Fibroblast of lung (primary cell): Measurements from ENCODE around the gene SPTBN1. TPM values are rescaled to one million over a fixed set of nuclear protein-coding genes. Genes with fewer than 3 reads are reported as not detected.

Source experiments
- DNase-seq, 2 donors: peaks; one replicate each; pipeline versions ENCODE4 v3.0.0 to v3.0.0-alpha.2; 2010; ENCODE audit warnings: low read depth in 2 of 2
- H2AFZ ChIP-seq: 2 replicates; pipeline ENCODE4 v1.5.1; 2012; ENCODE audit warnings: low read length, control low read depth, inconsistent platforms
- H3K27ac ChIP-seq: 2 replicates; pipeline ENCODE4 v1.5.1; 2011; ENCODE audit warnings: low read length, control low read depth; ENCODE audit not compliant: insufficient read depth
- H3K27me3 ChIP-seq: 2 replicates; pipeline ENCODE4 v1.5.1; 2011; ENCODE audit warnings: mild to moderate bottlenecking, low read length; ENCODE audit not compliant: control insufficient read depth, insufficient read depth
- H3K36me3 ChIP-seq: 2 replicates; pipeline ENCODE4 v1.5.1; 2011; ENCODE audit warnings: low read length; ENCODE audit not compliant: control insufficient read depth, insufficient read depth
- H3K4me1 ChIP-seq: 2 replicates; pipeline ENCODE4 v1.5.1; 2011; ENCODE audit warnings: low read length; ENCODE audit not compliant: control insufficient read depth, insufficient read depth; ENCODE audit errors: extremely low read depth
- H3K4me2 ChIP-seq: 2 replicates; pipeline ENCODE4 v1.5.1; 2011; ENCODE audit warnings: low read length, control low read depth; ENCODE audit not compliant: insufficient read depth; ENCODE audit errors: extremely low read depth
- H3K4me3 ChIP-seq, 4 experiments: fragments of 200-600 bp in 1 of 4; sonication (generic) in 1 of 4; replicated peaks in 1 of 4; 2 replicates each; pipeline ENCODE4 v1.5.1; 2011 to 2016; ENCODE audit warnings: low read length in 4 of 4, low read depth in 3 of 4, mild to moderate bottlenecking in 3 of 4, control low read depth in 2 of 4, inconsistent platforms in 1 of 4, mixed read lengths in 1 of 4; ENCODE audit not compliant: insufficient read depth in 1 of 4; ENCODE audit errors: control extremely low read depth in 1 of 4
- H3K79me2 ChIP-seq: 2 replicates; pipeline ENCODE4 v1.5.1; 2012; ENCODE audit warnings: mild to moderate bottlenecking, low read length, inconsistent platforms; ENCODE audit not compliant: control insufficient read depth, insufficient read depth
- H3K9ac ChIP-seq: 2 replicates; pipeline ENCODE4 v1.5.1; 2011; ENCODE audit warnings: mild to moderate bottlenecking, low read length, control low read depth; ENCODE audit not compliant: insufficient read depth
- H3K9me3 ChIP-seq: 2 replicates; pipeline ENCODE4 v1.5.1; 2012; ENCODE audit warnings: low read depth, low read length; ENCODE audit not compliant: control insufficient read depth, insufficient read depth
- H4K20me1 ChIP-seq: 2 replicates; pipeline ENCODE4 v1.5.1; 2011; ENCODE audit warnings: low read length; ENCODE audit not compliant: control insufficient read depth, insufficient read depth; ENCODE audit errors: extremely low read depth
- CTCF ChIP-seq, 2 donors: IDR thresholded peaks in 1 of 2; conservative IDR thresholded peaks in 1 of 2; 1 replicate in 1 of 2; 2 replicates in 1 of 2; pipeline ENCODE4 v1.5.1; 2011 to 2012; ENCODE audit warnings: low read length in 2 of 2, control low read depth in 1 of 2, inconsistent platforms in 1 of 2, low read depth in 1 of 2, mild to moderate bottlenecking in 1 of 2
- EZH2 ChIP-seq: IDR thresholded peaks from 2 replicates; pipeline ENCODE4 v1.5.1; 2012; ENCODE audit warnings: low read length, control low read depth, mild to moderate bottlenecking; ENCODE audit errors: missing control alignments
- polyA plus RNA-seq, 2 donors: library from polyadenylated mRNA; depleted of rRNA in 1 of 2; stranded (reverse) in 1 of 2; unstranded in 1 of 2; fragments of >200 nt; gene quantifications; 2 replicates each; pipeline ENCODE4 v1.2.1, GENCODE V29; 2011 to 2012; ENCODE audit warnings: missing spikeins in 1 of 2
- total RNA-seq: library from RNA; depleted of rRNA; stranded (reverse); fragments of >200 nt; gene quantifications from 2 replicates; pipeline ENCODE4 v1.2.1, GENCODE V29; 2014

Gene SPTBN1
- total and polyA plus RNA-seq, 2 donors (not counting 1 experiment from before 2014, with no cell fraction given): 123 to 325 TPM

- Histone ChIP-seq H3K27me3 (no peaks in the 10 kb centered on the region), H3K9me3 (no peaks in the 10 kb centered on the region), H3K36me3 (peaks cover 43% of the 10 kb centered on the region), H3K4me1 (peaks cover 15% of the 10 kb centered on the region), H2AFZ (no peak overlapping the region), H3K27ac (no peak overlapping the region), H3K9ac (no peak overlapping the region), H4K20me1 (no peaks in the 10 kb centered on the region), H3K4me3 (no peak overlapping the region), H3K79me2 (peaks cover 18% of the 10 kb centered on the region), H3K4me2 (no peak overlapping the region)
- no peak for DNase-seq
- TF ChIP-seq CTCF (conservative IDR thresholded peaks at IDR 0.05 in 1 of 2, IDR thresholded peaks at IDR 0.05 in 1 of 2; ENCODE audit: low read depth in 1 of 2, low read length in 2 of 2) (no peak), EZH2 (no peak)
Measured at GRCh38 chr2:54627973-54628372, 171.8 kb downstream of the SPTBN1 start.

GRCh38 chr2:54628418-54628817 lies 172.3 kb downstream of the SPTBN1 start:
- Histone ChIP-seq H3K4me1 (peaks cover 17% of the 10 kb centered on the region), H3K27me3 (no peaks in the 10 kb centered on the region), H3K4me2 (no peak overlapping the region), H3K36me3 (peaks cover 42% of the 10 kb centered on the region), H4K20me1 (no peaks in the 10 kb centered on the region), H3K4me3 (no peak overlapping the region), H3K9me3 (no peaks in the 10 kb centered on the region), H2AFZ (no peak overlapping the region), H3K79me2 (peaks cover 19% of the 10 kb centered on the region), H3K27ac (no peak overlapping the region), H3K9ac (no peak overlapping the region)
- no peak for TF ChIP-seq EZH2
- no peak for TF ChIP-seq CTCF (conservative IDR thresholded peaks at IDR 0.05 in 1 of 2, IDR thresholded peaks at IDR 0.05 in 1 of 2; ENCODE audit: low read depth in 1 of 2, low read length in 2 of 2)
- no peak for DNase-seq

- no peaks in the 10 kb centered on the region for H4K20me1 ChIP-seq
- peaks cover 20% of the 10 kb centered on the region for H3K4me1 ChIP-seq
- no peak for TF ChIP-seq CTCF (conservative IDR thresholded peaks at IDR 0.05 in 1 of 2, IDR thresholded peaks at IDR 0.05 in 1 of 2; ENCODE audit: low read depth in 1 of 2, low read length in 2 of 2)
- TF ChIP-seq EZH2: no peak
- no peak overlapping the region for H3K9ac ChIP-seq
- no peak overlapping the region for H3K4me3 ChIP-seq
- H3K79me2 ChIP-seq: peaks cover 20% of the 10 kb centered on the region
- H3K9me3 ChIP-seq: no peaks in the 10 kb centered on the region
- no peak overlapping the region for H3K4me2 ChIP-seq
- H3K27ac ChIP-seq: no peak overlapping the region
- H3K27me3 ChIP-seq: no peaks in the 10 kb centered on the region
- H2AFZ ChIP-seq: no peak overlapping the region
- H3K36me3 ChIP-seq: peaks cover 40% of the 10 kb centered on the region
- DNase-seq: no peak
Measured at GRCh38 chr2:54628957-54629356, 172.8 kb downstream of the SPTBN1 start.
